Frontal cortex (tissue), 4 donors: ENCODE results near the gene KRT78. TPM values are rescaled to one million over a fixed set of nuclear protein-coding genes. Genes with fewer than 3 reads are reported as not detected.

Experiments used
- DNase-seq, 2 donors: peaks; one replicate each; pipeline ENCODE4 v3.0.0; 2012; ENCODE audit warnings: low spot score in 2 of 2
- FAIRE-seq: peaks from 2 replicates; lab custom pipeline; 2012; peaks lifted over from hg19 to GRCh38; lab: Jason Lieb, UNC
- total RNA-seq: library from RNA; depleted of rRNA; stranded (reverse); fragments of >200 nt; gene quantifications from one replicate; pipeline ENCODE4 v1.2.3, GENCODE V29; 2014
- donor health status: control.
- donor health status: control.
- donor health status: control.

Gene KRT78
- total RNA-seq, 1 donor from 2014 or later = not detected

- no peak for DNase-seq
- FAIRE-seq = no peak
Measured at GRCh38 chr12:52788876-52789636, 59.7 kb downstream of the KRT78 start.

DNA sequence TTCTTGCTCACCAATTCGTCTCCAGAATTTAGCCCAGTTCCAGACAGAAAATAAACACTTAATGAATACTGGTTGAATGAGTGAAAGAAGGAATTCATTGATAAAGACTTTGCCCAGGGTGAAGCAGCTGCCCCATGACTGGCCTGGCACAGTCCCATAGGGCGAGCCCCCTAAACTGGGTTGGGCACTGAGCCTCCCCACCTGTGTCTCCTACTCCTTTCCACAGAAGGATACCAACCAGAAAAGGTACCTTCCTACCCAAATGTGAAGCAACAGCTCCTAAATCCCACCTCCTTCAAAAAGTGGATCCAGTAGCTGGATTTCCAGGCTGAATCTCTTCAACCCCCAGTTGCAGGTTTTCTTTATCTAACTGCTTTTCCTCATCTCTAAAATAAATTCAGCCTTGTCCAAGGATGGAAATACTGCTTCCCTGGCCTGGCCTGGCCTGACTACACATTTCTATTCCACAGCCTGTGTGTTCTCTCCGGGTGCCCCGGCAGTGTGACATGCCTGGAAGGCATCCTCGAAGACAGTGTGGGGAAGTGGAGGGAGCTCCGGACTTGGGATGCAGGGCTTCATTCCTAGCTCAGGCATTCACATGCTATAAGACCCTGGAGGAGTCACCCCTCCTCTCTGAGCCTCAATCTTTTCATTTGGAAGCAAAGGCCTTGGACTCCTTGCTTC is 60.5 kb downstream of the KRT78 start:
- DNase-seq (no peak), FAIRE-seq (no peak)

Other genes starting within 250 kb of the KRT78 start
- not detected for gene KRT72, start 247.5 kb downstream of the KRT78 start, total RNA-seq
- gene KRT73, start 230.4 kb downstream of the KRT78 start, total RNA-seq = not detected
- not detected for gene KRT2, start 196.8 kb downstream of the KRT78 start, total RNA-seq
- 0.82 TPM for gene KRT1, start 168.6 kb downstream of the KRT78 start, total RNA-seq
- gene KRT77, start 145.5 kb downstream of the KRT78 start, total RNA-seq = not detected
- gene KRT76, start 71.6 kb downstream of the KRT78 start, total RNA-seq = not detected
- gene KRT3, start 52.9 kb downstream of the KRT78 start, total RNA-seq = not detected
- not detected for gene KRT4, start 34.9 kb downstream of the KRT78 start, total RNA-seq
- gene KRT79, start 14.7 kb downstream of the KRT78 start, total RNA-seq = not detected
- not detected for gene KRT8, start 56.1 kb upstream of the KRT78 start, total RNA-seq
- 2.4 TPM for gene KRT18, start 100.1 kb upstream of the KRT78 start, total RNA-seq
- 1,330 TPM for gene EIF4B, start 157.5 kb upstream of the KRT78 start, total RNA-seq
- 11.4 TPM for gene TNS2, start 201.1 kb upstream of the KRT78 start, total RNA-seq
- 22.4 TPM for gene SPRYD3, start 230.4 kb upstream of the KRT78 start, total RNA-seq
- gene IGFBP6, start 248.7 kb upstream of the KRT78 start, total RNA-seq = 9.0 TPM